Measurements from ENCODE around the gene ANO10.
A peak's percentile ranks its signal among the peaks of the same experiment; 100 is the strongest.

ANO10 gene

DNA sequence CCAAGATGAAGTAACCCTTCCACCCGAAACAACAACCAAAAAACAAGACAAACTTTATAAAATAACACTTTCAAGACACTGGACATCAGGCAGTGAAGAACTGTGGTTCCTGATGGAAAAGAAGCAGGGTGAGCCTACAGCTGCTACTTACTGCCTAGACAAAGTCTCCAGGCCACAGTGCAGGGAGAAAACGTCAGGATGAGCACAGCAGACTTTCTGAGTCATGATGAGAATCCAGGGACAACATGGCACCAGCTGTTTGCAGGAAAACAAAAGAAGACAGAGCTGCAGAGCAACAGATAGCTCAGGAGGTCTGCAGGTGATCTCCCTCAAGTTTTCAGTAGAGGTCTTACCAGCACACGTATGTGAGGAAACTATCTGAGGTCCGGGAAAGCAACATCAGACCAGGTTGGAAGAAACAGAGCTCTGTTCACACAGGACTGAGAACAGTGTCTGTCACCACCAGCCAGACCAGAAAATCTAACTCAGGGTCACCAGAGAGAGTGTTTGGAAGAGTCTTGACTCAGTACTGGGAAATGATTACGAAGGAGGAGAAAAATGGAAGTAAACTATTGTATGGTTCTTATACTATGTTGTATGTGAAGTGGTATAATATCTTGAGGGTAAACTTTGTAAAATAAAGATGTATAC lies 108.9 kb downstream of the ANO10 start:
- TF ChIP-seq TCF12 (IDR thresholded peaks at IDR 0.05; ENCODE audit: low read depth) = no peak
- TF ChIP-seq NFIC (IDR thresholded peaks at IDR 0.05) = no peak
- no peak for TF ChIP-seq CEBPB (IDR thresholded peaks at IDR 0.05)
- no peak for TF ChIP-seq YY1 (IDR thresholded peaks at IDR 0.05; ENCODE audit: low read depth)
- TF ChIP-seq TAF1 (IDR thresholded peaks at IDR 0.05; ENCODE audit: low read depth) = no peak
- TF ChIP-seq EP300 (IDR thresholded peaks at IDR 0.05; ENCODE audit: borderline replicate concordance) = no peak
- TF ChIP-seq, protein P1, sequence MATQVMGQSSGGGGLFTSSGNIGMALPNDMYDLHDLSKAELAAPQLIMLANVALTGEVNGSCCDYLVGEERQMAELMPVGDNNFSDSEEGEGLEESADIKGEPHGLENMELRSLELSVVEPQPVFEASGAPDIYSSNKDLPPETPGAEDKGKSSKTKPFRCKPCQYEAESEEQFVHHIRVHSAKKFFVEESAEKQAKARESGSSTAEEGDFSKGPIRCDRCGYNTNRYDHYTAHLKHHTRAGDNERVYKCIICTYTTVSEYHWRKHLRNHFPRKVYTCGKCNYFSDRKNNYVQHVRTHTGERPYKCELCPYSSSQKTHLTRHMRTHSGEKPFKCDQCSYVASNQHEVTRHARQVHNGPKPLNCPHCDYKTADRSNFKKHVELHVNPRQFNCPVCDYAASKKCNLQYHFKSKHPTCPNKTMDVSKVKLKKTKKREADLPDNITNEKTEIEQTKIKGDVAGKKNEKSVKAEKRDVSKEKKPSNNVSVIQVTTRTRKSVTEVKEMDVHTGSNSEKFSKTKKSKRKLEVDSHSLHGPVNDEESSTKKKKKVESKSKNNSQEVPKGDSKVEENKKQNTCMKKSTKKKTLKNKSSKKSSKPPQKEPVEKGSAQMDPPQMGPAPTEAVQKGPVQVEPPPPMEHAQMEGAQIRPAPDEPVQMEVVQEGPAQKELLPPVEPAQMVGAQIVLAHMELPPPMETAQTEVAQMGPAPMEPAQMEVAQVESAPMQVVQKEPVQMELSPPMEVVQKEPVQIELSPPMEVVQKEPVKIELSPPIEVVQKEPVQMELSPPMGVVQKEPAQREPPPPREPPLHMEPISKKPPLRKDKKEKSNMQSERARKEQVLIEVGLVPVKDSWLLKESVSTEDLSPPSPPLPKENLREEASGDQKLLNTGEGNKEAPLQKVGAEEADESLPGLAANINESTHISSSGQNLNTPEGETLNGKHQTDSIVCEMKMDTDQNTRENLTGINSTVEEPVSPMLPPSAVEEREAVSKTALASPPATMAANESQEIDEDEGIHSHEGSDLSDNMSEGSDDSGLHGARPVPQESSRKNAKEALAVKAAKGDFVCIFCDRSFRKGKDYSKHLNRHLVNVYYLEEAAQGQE (IDR thresholded peaks at IDR 0.05; ENCODE audit: low read depth) = no peak
- no peak for TF ChIP-seq CREB1 (IDR thresholded peaks at IDR 0.05; ENCODE audit: low read depth)
- no peak for TF ChIP-seq EGR1 (IDR thresholded peaks at IDR 0.05)
- TF ChIP-seq, protein P2, sequence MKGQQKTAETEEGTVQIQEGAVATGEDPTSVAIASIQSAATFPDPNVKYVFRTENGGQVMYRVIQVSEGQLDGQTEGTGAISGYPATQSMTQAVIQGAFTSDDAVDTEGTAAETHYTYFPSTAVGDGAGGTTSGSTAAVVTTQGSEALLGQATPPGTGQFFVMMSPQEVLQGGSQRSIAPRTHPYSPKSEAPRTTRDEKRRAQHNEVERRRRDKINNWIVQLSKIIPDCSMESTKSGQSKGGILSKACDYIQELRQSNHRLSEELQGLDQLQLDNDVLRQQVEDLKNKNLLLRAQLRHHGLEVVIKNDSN (IDR thresholded peaks at IDR 0.05) = no peak
- TF ChIP-seq, protein P3, sequence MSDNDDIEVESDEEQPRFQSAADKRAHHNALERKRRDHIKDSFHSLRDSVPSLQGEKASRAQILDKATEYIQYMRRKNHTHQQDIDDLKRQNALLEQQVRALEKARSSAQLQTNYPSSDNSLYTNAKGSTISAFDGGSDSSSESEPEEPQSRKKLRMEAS (IDR thresholded peaks at IDR 0.05) = no peak
- no peak for TF ChIP-seq RAD21 (IDR thresholded peaks at IDR 0.05; ENCODE audit: low read depth)
- TF ChIP-seq TEAD4 (IDR thresholded peaks at IDR 0.05) = no peak
- TF ChIP-seq ZBTB7A (IDR thresholded peaks at IDR 0.05; ENCODE audit: low read depth) = no peak
- no peak for TF ChIP-seq FOXM1 (IDR thresholded peaks at IDR 0.05; ENCODE audit: borderline replicate concordance, low read depth)

DNA sequence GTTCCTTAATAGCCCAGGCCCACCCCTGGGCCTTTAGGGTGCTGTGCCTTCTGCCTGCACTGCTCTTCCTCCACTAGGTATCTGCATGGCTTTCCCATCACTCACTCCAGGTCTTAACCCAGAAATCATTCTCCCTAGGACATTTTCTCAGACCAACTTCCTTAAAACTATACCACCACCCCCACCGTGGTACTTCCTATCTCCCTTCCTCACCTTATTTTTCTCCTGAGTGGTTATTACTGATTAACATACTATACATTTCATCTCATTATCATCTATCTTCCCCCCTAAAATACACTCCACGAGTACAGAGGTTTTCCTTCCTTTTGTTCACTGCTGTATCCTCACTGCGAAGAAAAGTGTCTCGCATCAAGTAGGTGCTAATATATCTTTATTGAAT lies 115.2 kb downstream of the ANO10 start:
- TF ChIP-seq, protein P1 (IDR thresholded peaks at IDR 0.05; ENCODE audit: low read depth) = no peak
- TF ChIP-seq NFIC (IDR thresholded peaks at IDR 0.05) (no peak), RAD21 (IDR thresholded peaks at IDR 0.05; ENCODE audit: low read depth) (no peak), EP300 (IDR thresholded peaks at IDR 0.05; ENCODE audit: borderline replicate concordance) (no peak), FOXM1 (IDR thresholded peaks at IDR 0.05; ENCODE audit: borderline replicate concordance, low read depth) (no peak), ZBTB7A (IDR thresholded peaks at IDR 0.05; ENCODE audit: low read depth) (no peak), TAF1 (IDR thresholded peaks at IDR 0.05; ENCODE audit: low read depth) (no peak), TCF12 (IDR thresholded peaks at IDR 0.05; ENCODE audit: low read depth) (no peak), CREB1 (IDR thresholded peaks at IDR 0.05; ENCODE audit: low read depth) (no peak), TEAD4 (IDR thresholded peaks at IDR 0.05) (no peak), CEBPB (IDR thresholded peaks at IDR 0.05) (no peak), EGR1 (IDR thresholded peaks at IDR 0.05) (no peak), YY1 (IDR thresholded peaks at IDR 0.05; ENCODE audit: low read depth) (no peak)
- TF ChIP-seq, protein P2 (IDR thresholded peaks at IDR 0.05) = no peak
- TF ChIP-seq, protein P3 (IDR thresholded peaks at IDR 0.05) = no peak

DNA sequence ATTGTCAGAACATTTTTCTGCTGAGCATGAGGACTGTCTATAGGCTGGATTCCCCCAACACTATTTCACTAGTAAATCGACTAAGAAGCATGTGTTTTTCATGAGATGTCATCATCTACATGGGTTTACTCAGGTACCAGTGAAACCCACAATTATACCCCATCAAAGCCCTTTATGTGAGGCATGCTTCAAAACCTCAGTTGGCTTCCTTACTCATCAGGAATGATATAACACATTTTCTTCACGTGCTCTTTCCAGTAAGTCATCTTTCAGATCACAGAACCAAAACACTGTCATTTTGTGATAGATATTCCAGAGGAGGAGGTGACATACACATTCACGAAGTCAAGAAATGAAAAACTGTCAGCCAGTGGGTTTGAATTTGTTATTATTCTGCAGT lies 116.5 kb downstream of the ANO10 start:
- TF ChIP-seq CEBPB (IDR thresholded peaks at IDR 0.05) (no peak), ZBTB7A (IDR thresholded peaks at IDR 0.05; ENCODE audit: low read depth) (no peak), TCF12 (IDR thresholded peaks at IDR 0.05; ENCODE audit: low read depth) (no peak), TEAD4 (IDR thresholded peaks at IDR 0.05) (no peak), YY1 (IDR thresholded peaks at IDR 0.05; ENCODE audit: low read depth) (no peak), EP300 (IDR thresholded peaks at IDR 0.05; ENCODE audit: borderline replicate concordance) (no peak)

DNA sequence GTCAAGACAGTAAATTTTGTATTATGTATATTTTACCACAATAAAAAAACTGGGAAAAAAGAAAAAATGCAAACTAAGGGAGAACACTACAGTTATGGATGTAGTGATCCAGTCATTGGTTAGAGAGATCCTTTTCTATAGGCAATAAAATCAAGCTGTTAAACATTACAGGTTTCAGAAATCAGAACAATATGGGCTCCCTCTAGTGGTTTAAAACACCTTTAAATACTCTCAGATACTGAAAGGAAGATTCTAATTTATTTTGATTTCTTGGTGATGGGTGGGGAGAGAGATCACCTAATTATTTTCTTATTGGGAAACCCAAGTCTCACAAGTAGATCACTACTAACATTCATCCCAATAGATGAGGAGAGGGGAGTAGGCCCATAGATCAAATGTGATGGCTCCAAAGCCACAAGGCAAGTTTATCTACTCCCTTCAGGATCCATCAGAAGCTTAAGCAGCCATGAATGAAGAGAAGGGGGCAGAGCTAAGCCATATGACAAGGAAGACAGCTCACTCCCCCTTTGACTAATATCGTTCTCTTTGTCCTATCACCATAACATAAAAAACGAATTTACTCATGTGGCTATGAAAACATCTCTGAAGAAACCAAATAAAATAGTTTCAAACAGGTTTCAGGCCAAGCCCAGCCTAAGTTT lies 118.6 kb downstream of the ANO10 start:
- TF ChIP-seq TCF12 (IDR thresholded peaks at IDR 0.05; ENCODE audit: low read depth) (no peak), RAD21 (IDR thresholded peaks at IDR 0.05; ENCODE audit: low read depth) (peak; percentile 52)

- no peak for TF ChIP-seq CEBPB (IDR thresholded peaks at IDR 0.05)
- TF ChIP-seq FOXM1 (IDR thresholded peaks at IDR 0.05; ENCODE audit: borderline replicate concordance, low read depth) = no peak
- TF ChIP-seq TEAD4 (IDR thresholded peaks at IDR 0.05) = no peak
- TF ChIP-seq RAD21 (IDR thresholded peaks at IDR 0.05; ENCODE audit: low read depth) = no peak
- TF ChIP-seq EP300 (IDR thresholded peaks at IDR 0.05; ENCODE audit: borderline replicate concordance) = no peak
- no peak for TF ChIP-seq TCF12 (IDR thresholded peaks at IDR 0.05; ENCODE audit: low read depth)
- TF ChIP-seq CREB1 (IDR thresholded peaks at IDR 0.05; ENCODE audit: low read depth) = no peak
- TF ChIP-seq YY1 (IDR thresholded peaks at IDR 0.05; ENCODE audit: low read depth) = no peak
- no peak for TF ChIP-seq NFIC (IDR thresholded peaks at IDR 0.05)
- TF ChIP-seq, protein P3 (IDR thresholded peaks at IDR 0.05) = no peak
- TF ChIP-seq EGR1 (IDR thresholded peaks at IDR 0.05) = no peak
- no peak for TF ChIP-seq ZBTB7A (IDR thresholded peaks at IDR 0.05; ENCODE audit: low read depth)
- TF ChIP-seq, protein P2 (IDR thresholded peaks at IDR 0.05) = no peak
- no peak for TF ChIP-seq TAF1 (IDR thresholded peaks at IDR 0.05; ENCODE audit: low read depth)
- TF ChIP-seq, protein P1 (IDR thresholded peaks at IDR 0.05; ENCODE audit: low read depth) = no peak
Measured at GRCh38 chr3:43499256-43499655, 122.6 kb downstream of the ANO10 start.
